GM18868 (cell line): ENCODE results near the gene PEAK1.

ENCODE experiments used
- ATAC-seq: cut with Tn5 transposase; IDR thresholded peaks from one replicate; pipeline ENCODE4 v1.9.1; 2021; ENCODE audit warnings: mild to moderate bottlenecking, moderate library complexity; ENCODE audit not compliant: unreplicated experiment

Gene PEAK1

GRCh38 chr15:77070180-77070494 is 349.8 kb downstream of the PEAK1 start:
- ATAC-seq: no peak

- ATAC-seq: no peak
These were observed 350.3 kb downstream of the PEAK1 start for GRCh38 chr15:77069521-77070121.

DNA sequence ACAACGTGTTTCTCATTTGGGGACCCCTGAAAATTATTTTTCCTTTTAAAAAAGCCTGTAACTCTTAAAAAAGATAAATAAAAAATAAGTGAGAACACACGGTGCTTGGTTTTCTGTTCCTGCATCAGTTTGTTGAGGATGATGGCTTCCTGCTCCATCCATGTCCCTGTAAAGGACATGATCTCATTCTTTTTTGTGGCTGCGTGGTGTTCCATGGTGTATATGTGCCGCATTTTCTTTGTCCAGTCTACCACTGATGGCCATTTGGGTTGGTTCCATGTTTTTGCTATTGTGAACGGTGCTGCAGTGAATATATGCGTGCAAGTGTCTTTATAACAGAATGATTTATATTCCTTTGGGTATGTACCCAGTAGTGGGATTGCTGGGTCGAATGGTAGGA is 351.3 kb downstream of the PEAK1 start:
- ATAC-seq: no peak

DNA sequence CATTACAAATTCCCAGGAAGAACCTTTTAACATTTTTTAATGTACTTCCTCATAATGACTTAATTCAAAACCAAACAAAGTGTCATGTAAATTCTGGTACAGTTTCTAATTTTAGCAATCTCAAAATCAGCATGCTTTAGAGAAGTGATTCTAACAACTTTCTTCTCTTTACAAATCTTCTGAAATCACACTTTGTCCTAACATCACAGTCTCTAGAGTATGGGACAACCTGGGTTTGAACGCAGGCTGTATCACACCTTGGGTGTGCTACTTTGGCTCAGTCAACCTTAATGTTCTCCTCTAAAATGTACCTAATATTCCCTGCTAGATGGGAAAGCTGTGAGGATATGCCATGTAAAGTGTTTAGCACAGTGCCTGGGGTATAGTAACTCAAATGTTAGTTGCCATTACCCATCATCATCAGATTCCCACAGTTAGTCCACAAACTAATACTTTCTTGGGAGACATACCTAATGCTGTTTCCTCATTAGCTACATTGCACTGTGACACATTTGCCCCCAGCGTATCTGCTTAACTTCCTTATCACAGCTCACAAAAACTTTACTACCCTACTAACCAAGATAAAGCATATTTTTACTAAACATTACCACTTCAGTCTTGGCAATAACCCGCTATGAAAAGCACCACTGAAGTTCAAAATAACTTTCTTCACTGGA is 352.1 kb downstream of the PEAK1 start:
- no peak for ATAC-seq

- ATAC-seq: no peak
These were observed 352.8 kb downstream of the PEAK1 start for GRCh38 chr15:77066971-77067690.

DNA sequence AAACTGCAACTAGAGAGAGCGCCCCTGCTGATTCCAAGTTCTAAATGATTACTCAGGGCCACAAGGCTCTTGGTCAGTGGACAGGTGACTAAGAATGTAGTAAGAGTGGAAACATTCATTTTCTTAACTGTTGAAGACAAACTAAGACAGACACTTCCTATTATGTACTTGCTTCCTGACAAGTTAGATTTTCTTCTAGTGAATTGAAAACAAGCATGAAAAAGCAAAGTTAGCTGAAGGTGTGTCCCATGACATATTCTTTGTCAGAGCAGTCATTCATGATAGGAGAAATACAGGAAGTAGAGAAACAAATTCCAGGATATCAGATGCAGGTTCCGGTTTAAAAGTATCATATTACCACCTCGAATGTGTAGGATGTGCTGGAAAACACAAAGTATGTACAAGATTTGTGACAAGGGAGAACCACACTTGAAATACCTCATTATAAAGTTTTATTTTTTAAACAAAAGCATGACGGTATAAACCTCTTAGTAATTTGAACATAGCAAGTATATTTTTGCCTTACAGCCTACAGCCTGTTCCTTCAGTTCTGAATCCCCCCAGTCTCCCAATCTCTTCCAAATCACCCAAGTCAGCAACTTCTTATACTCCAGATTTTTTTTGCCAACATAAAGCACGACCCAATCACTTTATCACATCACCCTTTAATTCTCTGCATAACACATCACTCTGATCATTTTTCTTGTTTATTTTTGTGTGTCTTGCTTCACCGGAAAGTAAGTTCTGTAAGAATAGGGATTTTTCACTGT is 355.2 kb downstream of the PEAK1 start:
- no peak for ATAC-seq

DNA sequence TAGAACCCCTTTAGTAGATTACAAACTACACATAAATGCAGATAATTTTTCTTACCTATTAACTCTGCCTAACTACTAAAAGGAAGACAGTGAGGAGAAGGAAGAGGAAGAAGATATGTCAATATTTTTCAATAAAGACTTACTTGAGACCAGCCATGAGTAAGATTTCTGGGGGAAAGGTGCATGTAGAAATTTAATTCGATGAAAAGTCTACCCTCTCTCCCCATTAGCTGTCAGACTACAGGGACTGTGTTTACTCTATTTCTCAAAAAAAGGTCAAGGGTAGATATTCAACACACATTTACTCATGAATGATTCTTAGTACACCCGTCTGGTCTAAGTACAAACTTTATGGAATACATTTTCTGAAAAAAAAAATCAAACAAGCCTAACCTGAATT is 355.8 kb downstream of the PEAK1 start:
- ATAC-seq: no peak

DNA sequence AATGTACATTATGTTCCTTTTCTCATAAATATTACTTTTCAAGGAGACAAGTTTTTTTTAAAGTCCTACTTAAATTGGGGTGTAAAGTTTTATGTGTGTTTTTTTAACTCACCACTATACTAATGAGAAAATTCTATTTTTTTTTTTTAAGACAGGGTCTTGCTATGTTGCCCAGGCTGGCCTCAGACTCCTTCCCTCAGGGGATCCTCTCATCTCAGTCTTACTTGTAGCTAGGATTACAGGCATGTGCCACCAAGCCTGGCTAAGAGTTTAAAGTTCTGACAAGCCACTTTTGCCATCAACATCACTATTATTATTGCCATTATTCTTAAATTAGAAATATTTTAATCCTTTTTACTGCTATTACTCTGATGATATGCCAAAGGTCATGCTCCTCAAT is 356.7 kb downstream of the PEAK1 start:
- no peak for ATAC-seq

- ATAC-seq: no peak
These were observed 359.4 kb downstream of the PEAK1 start for GRCh38 chr15:77060546-77060945.

GRCh38 chr15:77059786-77060361 is 360.0 kb downstream of the PEAK1 start:
- no peak for ATAC-seq

DNA sequence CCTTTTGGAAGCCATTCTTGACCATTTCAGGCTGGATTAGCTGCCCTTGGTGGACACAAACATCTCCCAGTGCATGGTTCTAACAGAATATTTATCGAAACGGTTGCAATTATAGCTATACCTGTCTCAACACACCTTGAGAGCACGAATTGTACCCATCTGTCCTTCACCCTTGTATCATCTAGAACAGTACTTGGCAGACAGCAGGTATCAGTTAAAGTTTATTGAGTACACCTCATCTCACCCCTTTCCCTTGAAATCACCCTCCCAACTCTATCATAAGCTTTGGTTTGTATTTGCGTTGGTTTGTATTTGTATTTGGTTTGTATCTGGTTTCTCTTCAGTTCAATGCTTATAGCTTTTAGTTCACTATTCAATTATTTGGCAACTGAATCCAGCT is 361.4 kb downstream of the PEAK1 start:
- no peak for ATAC-seq

- no peak for ATAC-seq
These were observed 362.2 kb downstream of the PEAK1 start for GRCh38 chr15:77057685-77058084.

DNA sequence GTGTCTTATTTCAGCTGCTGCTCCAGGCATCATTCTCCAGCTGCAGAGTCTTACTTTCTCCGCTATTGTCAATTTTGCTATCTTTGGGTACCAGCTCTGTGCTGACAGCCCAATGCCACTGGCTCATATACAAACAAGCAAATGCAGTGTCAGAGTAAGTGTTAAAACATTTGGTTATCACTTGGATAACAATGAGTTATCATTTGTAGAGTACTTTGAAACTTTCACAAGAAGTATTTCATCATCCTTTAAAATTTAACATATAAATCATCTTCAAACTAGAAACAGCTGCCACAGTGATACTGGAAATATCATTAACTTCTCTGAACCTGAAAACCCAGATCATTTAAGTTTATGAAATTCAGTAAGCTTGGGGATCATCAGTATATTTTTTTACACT is 362.8 kb downstream of the PEAK1 start:
- no peak for ATAC-seq

- no peak for ATAC-seq
These were observed 366.2 kb downstream of the PEAK1 start for GRCh38 chr15:77053709-77054108.

DNA sequence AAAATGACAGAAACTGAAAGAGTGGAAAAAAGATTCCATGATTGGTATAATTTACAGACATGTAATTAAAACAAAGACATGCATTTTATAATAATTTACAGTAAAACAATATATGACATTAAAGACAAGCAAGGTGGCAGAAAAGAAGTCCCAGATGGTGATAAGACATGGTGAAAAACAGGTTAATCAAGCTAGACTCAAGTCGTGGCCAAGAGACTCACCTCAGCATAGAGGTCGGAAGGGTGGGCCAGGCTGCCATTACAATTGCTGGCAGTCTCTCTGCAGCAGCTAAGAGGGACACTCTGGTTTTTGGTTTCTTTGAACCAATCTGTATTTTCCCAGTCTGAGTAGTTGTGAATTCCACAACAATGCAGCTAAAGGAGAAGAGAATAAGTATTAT is 367.3 kb downstream of the PEAK1 start:
- ATAC-seq: no peak
